HG03575 (cell line): ENCODE measurements around the gene ITPR2.
"Not testable (repeated sequence)": the region's sequence is repeated elsewhere in the genome, so short reads cannot be mapped to it uniquely, and the experiment has no call there.

ENCODE experiments used
- ATAC-seq: cut with Tn5 transposase; IDR thresholded peaks from one replicate; pipeline ENCODE4 v1.9.1; 2021; ENCODE audit not compliant: unreplicated experiment, insufficient number of reproducible peaks, low FRiP score; ENCODE audit errors: extremely low read depth

ITPR2 gene

GRCh38 chr12:26661399-26661798 is 171.6 kb downstream of the ITPR2 start:
- no peak for ATAC-seq

- ATAC-seq: no peak
These were observed 173.1 kb downstream of the ITPR2 start for GRCh38 chr12:26659930-26660329.

- ATAC-seq: no peak
These were observed 174.0 kb downstream of the ITPR2 start for GRCh38 chr12:26658991-26659390.

DNA sequence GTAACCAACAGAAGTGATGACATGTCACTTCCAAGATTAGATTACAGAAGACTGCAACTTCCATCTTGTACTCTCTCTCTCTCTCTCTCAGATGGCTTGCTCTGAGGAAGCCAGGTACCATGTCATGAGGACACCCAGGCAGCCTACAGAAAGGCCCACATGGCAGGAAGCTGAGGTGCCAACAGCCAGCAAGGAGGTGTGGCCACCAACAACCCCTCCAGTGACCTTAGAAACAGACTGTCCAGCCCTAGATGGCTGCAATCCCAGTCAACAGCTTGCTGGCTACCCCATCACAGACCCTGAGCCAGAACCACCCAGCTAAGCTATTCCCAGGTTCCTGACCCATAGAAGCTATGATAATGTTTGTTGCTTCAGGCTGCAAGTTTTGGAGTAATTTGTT is 178.4 kb downstream of the ITPR2 start:
- ATAC-seq: no peak

DNA sequence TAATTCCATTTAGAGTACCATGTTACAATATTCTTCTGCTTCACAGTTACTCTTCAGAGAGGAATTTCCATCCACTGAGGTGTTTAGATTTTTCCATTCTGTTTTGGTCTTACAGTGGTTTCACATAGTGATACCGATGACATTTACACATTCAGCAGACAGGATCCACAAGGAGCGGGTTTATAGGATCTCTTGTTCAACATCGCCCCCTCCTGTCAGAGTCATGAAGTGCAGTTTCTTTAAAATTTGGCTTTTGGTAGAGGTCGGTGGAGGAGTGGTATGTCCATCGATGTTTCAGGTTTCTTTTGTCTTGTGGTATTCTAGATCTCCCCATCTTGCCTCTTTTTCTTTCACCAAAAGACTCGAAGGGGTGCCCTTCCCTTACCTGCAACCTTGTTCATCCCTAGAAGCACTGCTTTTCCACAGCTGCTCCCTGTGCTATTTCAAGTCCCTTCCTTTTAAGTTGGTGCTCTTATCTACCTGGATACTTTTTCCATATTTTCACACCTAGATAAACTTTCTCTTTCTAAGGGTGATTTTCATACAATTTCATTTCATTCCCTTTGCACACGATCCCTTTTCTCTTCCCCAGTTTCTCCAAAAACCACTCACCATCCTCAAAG is 181.3 kb downstream of the ITPR2 start:
- no peak for ATAC-seq

DNA sequence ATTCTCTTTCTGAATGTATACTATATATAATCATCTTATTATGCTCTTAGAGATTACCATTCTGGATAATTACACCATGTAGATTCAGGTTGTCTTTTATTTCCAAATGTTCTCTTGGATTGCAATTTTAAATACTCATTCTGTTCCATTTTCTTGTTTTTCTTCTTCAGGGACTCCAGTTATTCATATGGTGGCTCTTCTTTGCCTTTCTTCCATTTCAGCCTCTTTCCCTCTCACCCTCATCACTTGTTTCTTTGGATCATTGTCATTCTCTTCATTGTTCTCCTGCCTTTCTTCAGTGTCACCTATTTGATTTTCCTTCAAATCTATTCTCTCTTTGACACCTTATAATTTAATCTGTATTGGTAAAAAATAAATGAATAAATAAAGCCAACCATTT is 182.0 kb downstream of the ITPR2 start:
- ATAC-seq: no peak

GRCh38 chr12:26648999-26649398 is 184.0 kb downstream of the ITPR2 start:
- ATAC-seq: no peak

DNA sequence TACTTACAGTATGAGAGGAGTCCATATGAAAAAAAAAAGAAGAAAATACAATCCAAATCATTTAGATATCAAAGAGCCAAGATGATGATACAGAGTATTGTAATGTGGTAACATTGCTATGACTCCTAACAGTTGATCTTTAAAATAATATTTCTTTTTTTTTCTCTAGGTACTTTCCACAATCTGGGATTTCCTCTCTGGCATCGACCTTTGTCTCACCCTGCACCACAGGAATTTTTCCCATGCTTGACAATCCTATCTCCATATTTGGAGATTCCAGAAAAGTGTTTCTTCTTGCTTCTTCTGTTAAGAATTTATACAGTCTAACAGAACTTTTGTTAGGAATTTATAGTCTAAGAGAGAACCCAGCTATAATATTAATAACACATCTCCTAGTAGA is 184.4 kb downstream of the ITPR2 start:
- no peak for ATAC-seq

- no peak for ATAC-seq
These were observed 184.9 kb downstream of the ITPR2 start for GRCh38 chr12:26648066-26648465.

GRCh38 chr12:26647088-26647487 is 185.9 kb downstream of the ITPR2 start:
- ATAC-seq: no peak

- ATAC-seq: no peak
These were observed 186.4 kb downstream of the ITPR2 start for GRCh38 chr12:26646571-26646970.

GRCh38 chr12:26644376-26644775 is 188.6 kb downstream of the ITPR2 start:
- not testable (repeated sequence) for ATAC-seq

GRCh38 chr12:26643532-26644315 is 189.3 kb downstream of the ITPR2 start:
- no peak for ATAC-seq

- no peak for ATAC-seq
These were observed 190.6 kb downstream of the ITPR2 start for GRCh38 chr12:26642361-26642760.

DNA sequence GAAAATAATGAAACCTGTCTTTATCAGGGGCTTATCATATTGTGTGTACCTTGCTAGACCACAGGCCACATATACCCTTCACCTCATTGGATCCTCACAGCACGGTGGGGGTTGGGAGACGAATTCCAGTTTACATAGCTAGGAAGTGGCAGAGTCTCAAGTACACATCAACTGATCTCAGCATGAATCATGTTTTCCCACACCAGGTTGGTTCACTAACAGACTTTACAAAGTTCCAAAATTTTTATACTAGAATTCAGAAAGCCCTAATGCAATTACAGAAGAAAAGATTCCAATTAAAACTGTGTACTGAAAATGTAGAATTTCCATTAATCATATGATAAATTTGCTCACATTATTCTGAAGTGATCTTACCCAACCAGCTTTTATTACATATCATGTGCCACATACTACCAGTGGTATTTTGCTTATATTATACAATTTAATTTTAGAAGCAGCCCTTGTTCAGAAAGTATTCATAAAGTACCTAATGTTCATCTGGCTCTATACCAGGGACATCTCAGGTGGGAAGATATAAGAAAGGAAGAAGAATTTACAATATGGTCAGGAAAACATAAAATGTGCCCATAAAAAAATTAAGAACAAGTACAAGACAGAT is 196.2 kb downstream of the ITPR2 start:
- ATAC-seq: no peak

GRCh38 chr12:26633591-26634210 is 199.3 kb downstream of the ITPR2 start:
- ATAC-seq: no peak

DNA sequence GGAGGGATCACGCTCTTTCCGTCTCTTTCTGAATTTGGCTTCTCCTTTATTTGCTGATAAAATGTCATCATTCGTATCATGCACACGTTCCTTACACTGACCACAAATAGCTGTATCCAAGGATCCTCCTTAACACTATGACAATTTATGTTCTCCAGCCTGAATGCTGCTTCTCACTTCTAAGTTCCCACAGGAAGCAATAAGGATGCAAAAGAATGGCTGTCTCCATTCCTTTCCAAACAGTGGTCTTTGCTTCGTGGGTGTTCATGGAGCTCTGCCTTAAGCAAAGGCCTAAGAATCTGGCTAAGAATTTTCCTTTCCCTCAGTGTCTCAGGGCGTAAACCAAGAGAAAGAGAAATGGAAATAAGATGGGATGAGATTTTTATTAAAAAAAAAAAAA is 200.2 kb downstream of the ITPR2 start:
- no peak for ATAC-seq

DNA sequence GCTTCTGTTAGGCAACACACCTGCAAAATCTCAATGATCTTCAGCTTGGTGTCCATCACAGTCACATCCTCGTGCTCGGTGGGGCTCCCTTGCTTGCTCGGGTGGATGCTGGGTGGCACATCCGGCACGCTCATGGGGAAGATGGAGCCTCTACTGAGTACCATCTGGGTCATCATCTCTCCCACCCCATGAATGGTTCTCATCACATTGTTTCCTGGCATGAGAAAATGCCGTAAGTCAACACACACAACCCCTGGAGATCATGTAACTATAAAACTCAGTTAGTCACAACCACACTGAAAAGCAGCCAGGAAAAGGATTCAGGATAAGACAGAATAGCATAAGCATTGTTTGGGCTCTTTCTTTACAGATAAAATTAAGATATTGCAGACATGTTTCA is 201.1 kb downstream of the ITPR2 start:
- no peak for ATAC-seq

- no peak for ATAC-seq
These were observed 202.4 kb downstream of the ITPR2 start for GRCh38 chr12:26630546-26631027.

DNA sequence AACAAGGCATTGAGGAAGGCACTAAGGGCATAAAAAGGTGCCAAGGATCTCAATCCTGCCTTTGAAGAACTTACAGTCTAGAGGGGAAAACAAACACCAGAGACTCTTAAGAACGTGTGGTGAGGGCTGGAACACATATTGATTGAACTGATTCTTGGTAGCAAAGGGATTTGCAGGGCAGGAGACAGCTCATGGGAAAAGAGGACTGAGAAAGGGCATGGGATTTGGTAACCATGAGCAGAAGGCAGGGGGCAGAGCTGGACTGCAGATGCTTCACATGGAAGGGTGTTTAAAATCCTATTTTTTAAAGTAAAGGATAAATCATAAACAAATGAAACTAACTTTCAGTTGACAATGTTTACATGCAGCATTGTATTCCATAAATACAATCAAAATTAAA is 203.1 kb downstream of the ITPR2 start:
- no peak for ATAC-seq
